ENCODE measurements around the gene MMP24OS. TPM values are rescaled to one million over a fixed set of nuclear protein-coding genes. Genes with fewer than 3 reads are reported as not detected.

MMP24OS gene
- total and polyA plus RNA-seq, 2 experiments from 2014 or later, result 19.0 to 58.5 TPM

DNA sequence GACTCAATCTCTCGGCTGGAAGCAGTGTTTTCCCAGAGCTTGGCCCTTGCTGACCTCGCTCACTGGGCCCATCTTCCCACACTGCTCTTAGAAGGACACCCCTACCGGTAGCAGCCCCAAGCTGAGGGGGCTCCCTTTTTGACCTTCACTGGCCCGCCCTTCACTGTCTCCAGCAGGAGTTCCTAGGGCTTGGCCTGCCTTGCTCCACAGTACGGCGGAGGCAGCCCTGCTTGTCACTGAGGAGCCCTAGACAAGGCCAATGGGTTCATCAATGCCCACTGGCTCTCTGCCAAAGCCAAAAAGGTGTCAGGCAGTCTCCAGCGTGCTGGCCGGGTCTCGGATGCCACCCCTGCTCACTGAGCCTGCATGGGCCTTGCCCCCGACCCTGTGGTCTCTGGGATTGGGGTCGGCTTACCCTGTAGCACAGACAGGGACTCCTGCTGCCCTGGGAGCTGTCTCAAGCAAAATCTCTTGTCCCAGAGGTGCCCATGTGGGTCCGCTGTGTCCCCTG, 2.1 kb downstream of the MMP24OS start:
- no peak overlapping the region for H3K4me3 ChIP-seq
- no peaks in the 10 kb centered on the region for H3K27me3 ChIP-seq
- no peaks in the 10 kb centered on the region for H4K20me1 ChIP-seq (ENCODE audit: insufficient read depth, poor library complexity, severe bottlenecking)
- H3K4me1 ChIP-seq (ENCODE audit: insufficient read depth), result peaks cover 7% of the 10 kb centered on the region
- H3K4me2 ChIP-seq, result no peak overlapping the region
- no peaks in the 10 kb centered on the region for H3K9me2 ChIP-seq (replicated peaks; ENCODE audit: insufficient read depth)
- H3K79me2 ChIP-seq, result peaks cover 24% of the 10 kb centered on the region
- no peaks in the 10 kb centered on the region for H3K36me3 ChIP-seq (replicated peaks; ENCODE audit: insufficient read depth, low read depth)
- H2AFZ ChIP-seq, result no peak overlapping the region
- DNase-seq (ENCODE audit: low spot score), result no peak
- TF ChIP-seq, protein P1, sequence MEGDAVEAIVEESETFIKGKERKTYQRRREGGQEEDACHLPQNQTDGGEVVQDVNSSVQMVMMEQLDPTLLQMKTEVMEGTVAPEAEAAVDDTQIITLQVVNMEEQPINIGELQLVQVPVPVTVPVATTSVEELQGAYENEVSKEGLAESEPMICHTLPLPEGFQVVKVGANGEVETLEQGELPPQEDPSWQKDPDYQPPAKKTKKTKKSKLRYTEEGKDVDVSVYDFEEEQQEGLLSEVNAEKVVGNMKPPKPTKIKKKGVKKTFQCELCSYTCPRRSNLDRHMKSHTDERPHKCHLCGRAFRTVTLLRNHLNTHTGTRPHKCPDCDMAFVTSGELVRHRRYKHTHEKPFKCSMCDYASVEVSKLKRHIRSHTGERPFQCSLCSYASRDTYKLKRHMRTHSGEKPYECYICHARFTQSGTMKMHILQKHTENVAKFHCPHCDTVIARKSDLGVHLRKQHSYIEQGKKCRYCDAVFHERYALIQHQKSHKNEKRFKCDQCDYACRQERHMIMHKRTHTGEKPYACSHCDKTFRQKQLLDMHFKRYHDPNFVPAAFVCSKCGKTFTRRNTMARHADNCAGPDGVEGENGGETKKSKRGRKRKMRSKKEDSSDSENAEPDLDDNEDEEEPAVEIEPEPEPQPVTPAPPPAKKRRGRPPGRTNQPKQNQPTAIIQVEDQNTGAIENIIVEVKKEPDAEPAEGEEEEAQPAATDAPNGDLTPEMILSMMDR (IDR thresholded peaks at IDR 0.05; ENCODE audit: poor library complexity), result no peak
- TF ChIP-seq EZH2phosphoT487 (IDR thresholded peaks at IDR 0.05; ENCODE audit: low read depth, severe bottlenecking, unreplicated experiment) (no peak), EZH2 (IDR thresholded peaks at IDR 0.05; ENCODE audit: borderline replicate concordance) (no peak)
- 96% methylated on average over 12 of the region's 12 CpGs for WGBS (ENCODE audit: low lambda C conversion rate, missing lambda C conversion rate)
- H3K27ac ChIP-seq, result no peak overlapping the region
- no peaks in the 10 kb centered on the region for H3K9me3 ChIP-seq (ENCODE audit: low read depth)

DNA sequence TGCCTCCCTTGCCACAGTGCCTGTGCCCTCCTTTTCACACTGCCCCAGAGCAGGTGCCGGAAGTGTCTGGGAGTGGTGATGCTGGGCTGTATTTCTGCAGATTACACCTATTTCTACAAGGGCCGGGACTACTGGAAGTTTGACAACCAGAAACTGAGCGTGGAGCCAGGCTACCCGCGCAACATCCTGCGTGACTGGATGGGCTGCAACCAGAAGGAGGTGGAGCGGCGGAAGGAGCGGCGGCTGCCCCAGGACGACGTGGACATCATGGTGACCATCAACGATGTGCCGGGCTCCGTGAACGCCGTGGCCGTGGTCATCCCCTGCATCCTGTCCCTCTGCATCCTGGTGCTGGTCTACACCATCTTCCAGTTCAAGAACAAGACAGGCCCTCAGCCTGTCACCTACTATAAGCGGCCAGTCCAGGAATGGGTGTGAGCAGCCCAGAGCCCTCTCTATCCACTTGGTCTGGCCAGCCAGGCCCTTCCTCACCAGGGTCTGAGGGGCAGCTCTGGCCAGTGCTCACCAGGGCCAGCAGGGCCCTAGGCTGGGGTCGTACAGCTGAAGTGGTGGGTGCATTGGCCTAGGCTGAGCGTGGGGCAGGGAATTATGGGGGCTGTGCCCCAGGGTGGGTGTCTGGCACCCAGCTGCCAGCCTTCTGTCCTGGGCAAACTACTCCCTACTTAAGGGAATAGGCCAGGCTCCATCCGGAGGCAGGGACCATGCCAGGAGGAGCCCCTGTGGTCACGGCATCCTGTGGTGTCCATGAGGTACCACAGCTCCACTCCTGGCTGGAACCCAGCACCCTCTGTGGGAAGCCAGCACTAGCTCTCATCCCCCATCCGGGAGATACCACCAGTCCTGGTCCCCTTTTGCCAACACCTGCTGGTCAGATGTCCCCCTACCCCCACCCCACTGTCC, 3.5 kb downstream of the MMP24OS start:
- Histone ChIP-seq H3K9me2 (replicated peaks; ENCODE audit: insufficient read depth) (no peaks in the 10 kb centered on the region), H3K79me2 (peaks cover 17% of the 10 kb centered on the region), H3K4me1 (ENCODE audit: insufficient read depth) (peaks cover 7% of the 10 kb centered on the region), H4K20me1 (ENCODE audit: insufficient read depth, poor library complexity, severe bottlenecking) (no peaks in the 10 kb centered on the region), H3K27ac (no peak overlapping the region), H3K36me3 (replicated peaks; ENCODE audit: insufficient read depth, low read depth) (no peaks in the 10 kb centered on the region), H3K4me3 (no peak overlapping the region), H3K4me2 (no peak overlapping the region), H3K27me3 (no peaks in the 10 kb centered on the region), H2AFZ (no peak overlapping the region), H3K9me3 (ENCODE audit: low read depth) (no peaks in the 10 kb centered on the region)
- WGBS (ENCODE audit: low lambda C conversion rate, missing lambda C conversion rate), result 95% methylated on average over 24 of the region's 24 CpGs
- TF ChIP-seq EZH2 (IDR thresholded peaks at IDR 0.05; ENCODE audit: borderline replicate concordance), result no peak
- no peak for TF ChIP-seq EZH2phosphoT487 (IDR thresholded peaks at IDR 0.05; ENCODE audit: low read depth, severe bottlenecking, unreplicated experiment)
- DNase-seq (ENCODE audit: low spot score), result no peak

DNA sequence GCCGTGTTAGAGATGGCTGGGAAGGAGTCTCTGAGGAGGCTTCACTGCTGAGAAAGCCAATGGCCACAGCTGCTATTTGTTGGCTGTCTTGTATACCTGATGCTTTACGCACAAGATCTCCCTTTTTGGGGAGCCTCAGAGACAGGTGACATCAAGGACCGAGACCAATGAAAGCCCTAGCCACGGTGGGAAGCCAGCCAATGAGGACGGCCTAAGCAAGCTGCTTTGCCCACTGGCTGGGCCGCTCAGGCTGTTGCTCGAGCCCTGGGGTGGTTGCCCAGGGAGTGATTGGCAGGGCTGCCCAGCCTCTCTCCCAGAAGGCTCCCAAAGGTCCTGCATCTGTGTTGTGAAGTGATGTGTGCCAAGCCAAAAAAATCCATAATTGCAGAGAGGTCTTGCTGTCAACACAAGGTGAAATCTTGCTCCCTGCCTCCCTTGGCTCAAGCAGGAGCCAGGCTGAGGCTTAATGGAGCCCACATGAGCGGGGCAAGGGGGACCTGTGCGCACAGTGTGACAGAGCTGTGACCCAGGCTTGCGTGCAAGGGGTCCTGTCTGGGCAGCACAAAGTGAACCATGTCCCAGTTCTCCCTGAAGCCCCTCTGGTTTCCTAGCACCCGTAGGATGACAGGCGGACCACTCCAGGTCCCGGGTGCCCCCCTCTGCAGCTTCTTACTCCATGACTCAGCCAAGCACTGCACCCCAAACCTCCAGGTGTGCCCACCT, 4.3 kb downstream of the MMP24OS start:
- 81% methylated on average over 13 of the region's 13 CpGs for WGBS (ENCODE audit: low lambda C conversion rate, missing lambda C conversion rate)

DNA sequence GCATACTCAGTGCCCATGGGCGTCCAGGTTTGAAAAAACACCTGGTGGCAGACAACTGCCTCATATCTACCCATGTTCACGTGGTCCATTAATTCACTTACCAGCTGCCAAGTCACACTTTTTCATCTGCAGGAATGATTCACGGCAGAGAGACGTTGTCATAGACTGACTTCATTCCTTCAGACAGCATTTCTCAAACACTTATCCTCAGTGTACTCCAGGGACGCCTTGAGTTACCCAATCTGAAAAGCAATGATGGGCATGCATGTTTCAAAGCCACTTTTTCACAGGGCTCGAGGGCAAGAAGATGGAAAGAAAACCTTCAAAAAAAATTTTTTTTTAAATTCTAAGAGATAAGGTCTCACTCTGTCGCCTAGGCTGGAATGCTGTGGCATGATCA, 6.0 kb downstream of the MMP24OS start:
- WGBS (ENCODE audit: low lambda C conversion rate, missing lambda C conversion rate), result 87% methylated on average over 7 of the region's 7 CpGs
- H3K4me3 ChIP-seq, result no peak overlapping the region
- no peaks in the 10 kb centered on the region for H3K9me2 ChIP-seq (replicated peaks; ENCODE audit: insufficient read depth)
- H2AFZ ChIP-seq, result no peak overlapping the region
- H3K79me2 ChIP-seq, result peaks cover 13% of the 10 kb centered on the region
- H3K9me3 ChIP-seq (ENCODE audit: low read depth), result no peaks in the 10 kb centered on the region
- TF ChIP-seq EZH2 (IDR thresholded peaks at IDR 0.05; ENCODE audit: borderline replicate concordance) (no peak), EZH2phosphoT487 (IDR thresholded peaks at IDR 0.05; ENCODE audit: low read depth, severe bottlenecking, unreplicated experiment) (no peak)
- TF ChIP-seq, protein P1 (IDR thresholded peaks at IDR 0.05; ENCODE audit: poor library complexity), result no peak
- H3K36me3 ChIP-seq (replicated peaks; ENCODE audit: insufficient read depth, low read depth), result no peaks in the 10 kb centered on the region
- DNase-seq (ENCODE audit: low spot score), result no peak
- no peaks in the 10 kb centered on the region for H4K20me1 ChIP-seq (ENCODE audit: insufficient read depth, poor library complexity, severe bottlenecking)
- H3K27me3 ChIP-seq, result no peaks in the 10 kb centered on the region
- H3K4me2 ChIP-seq, result no peak overlapping the region
- H3K4me1 ChIP-seq (ENCODE audit: insufficient read depth), result peaks cover 4% of the 10 kb centered on the region
- H3K27ac ChIP-seq, result no peak overlapping the region

More for the DNA sequence above, 4.3 kb downstream of the MMP24OS start:
- no peaks in the 10 kb centered on the region for H3K36me3 ChIP-seq (replicated peaks; ENCODE audit: insufficient read depth, low read depth)
- peaks cover 7% of the 10 kb centered on the region for H3K4me1 ChIP-seq (ENCODE audit: insufficient read depth)
- H2AFZ ChIP-seq, result no peak overlapping the region
- H3K27me3 ChIP-seq, result no peaks in the 10 kb centered on the region
- H3K27ac ChIP-seq, result no peak overlapping the region
- no peaks in the 10 kb centered on the region for H4K20me1 ChIP-seq (ENCODE audit: insufficient read depth, poor library complexity, severe bottlenecking)
- TF ChIP-seq EZH2 (IDR thresholded peaks at IDR 0.05; ENCODE audit: borderline replicate concordance) (no peak), EZH2phosphoT487 (IDR thresholded peaks at IDR 0.05; ENCODE audit: low read depth, severe bottlenecking, unreplicated experiment) (no peak)
- H3K4me2 ChIP-seq, result no peak overlapping the region
- no peaks in the 10 kb centered on the region for H3K9me3 ChIP-seq (ENCODE audit: low read depth)
- DNase-seq (ENCODE audit: low spot score), result no peak
- peaks cover 17% of the 10 kb centered on the region for H3K79me2 ChIP-seq
- no peak overlapping the region for H3K4me3 ChIP-seq
- H3K9me2 ChIP-seq (replicated peaks; ENCODE audit: insufficient read depth), result no peaks in the 10 kb centered on the region
